Right ventricle myocardium superior (tissue), 1 donor: Measurements from ENCODE around the gene MYL6. TPM values are rescaled to one million over a fixed set of nuclear protein-coding genes. Genes with fewer than 3 reads are reported as not detected.
"Not testable (repeated sequence)": the region's sequence is repeated elsewhere in the genome, so short reads cannot be mapped to it uniquely, and the experiment has no call there.

ENCODE experiments used
- ATAC-seq: fragments of 200-7000 bp; cut with Tn5 transposase; one replicate; pipeline ENCODE4 v1.9.1; 2020; ENCODE audit warnings: mild to moderate bottlenecking; ENCODE audit not compliant: poor library complexity
- DNase-seq: peaks from one replicate; pipeline ENCODE4 v3.0.0-alpha.2; 2020
- intact Hi-C: fragments of 100-400 bp; cut with DNase I; formaldehyde crosslinking; loops from one replicate; pipeline ENCODE4 v1.11.2; 2022
- total RNA-seq: library from RNA; stranded (reverse); fragmentation: NEBNext Ultra II Directional; extraction: Animal tissue kit (Norgen Biotek cat#: 25700); gene quantifications from one replicate; pipeline ENCODE4 v1.2.1, GENCODE V29; 2021
- donor health status: DM: no; HTN: yes; CAD: no; lungs with severe emphysema.

MYL6 gene
- total RNA-seq, 1 donor from 2014 or later, result 513 TPM

GRCh38 chr12:56152756-56153677 is 5.1 kb upstream of the MYL6 start:
- no peak for ATAC-seq
- DNase-seq, result no peak
- intact Hi-C loops, result no loop called here

GRCh38 chr12:56153678-56154065 is 4.5 kb upstream of the MYL6 start:
- DNase-seq (no peak), ATAC-seq (no peak)
- intact Hi-C loops, result no loop called here

GRCh38 chr12:56154246-56154771 is 3.9 kb upstream of the MYL6 start:
- DNase-seq (no peak), ATAC-seq (no peak)
- intact Hi-C loops, result no loop called here

GRCh38 chr12:56154818-56155217 is 3.3 kb upstream of the MYL6 start:
- intact Hi-C loops, result loop anchor here (5.0 kb wide), 1 partner anchor 38 kb away; the partner anchor contains the start of genes RPL41 and ZC3H10
- no peak for ATAC-seq

GRCh38 chr12:56155256-56155845 is 2.8 kb upstream of the MYL6 start:
- intact Hi-C loops, result loop anchor here (5.0 kb wide), 1 partner anchor 38 kb away; the partner anchor contains the start of genes RPL41 and ZC3H10
- DNase-seq (no peak), ATAC-seq (no peak)

More at GRCh38 chr12:56154818-56155217, 3.3 kb upstream of the MYL6 start:
- DNase-seq, result no peak

GRCh38 chr12:56156464-56157200 is 1.5 kb upstream of the MYL6 start:
- DNase-seq, ATAC-seq: not testable (repeated sequence)
- intact Hi-C loops, result loop anchor here (5.0 kb wide), 1 partner anchor 39 kb away; the partner anchor contains the start of genes RPL41 and ZC3H10

- peak; percentile 83 for DNase-seq
- peak; percentile 50 for ATAC-seq
- intact Hi-C loops, result loop anchor here (2.0 to 5.0 kb wide), 2 partner anchors 31 to 40 kb away; partner anchors contain the start of genes RPL41 and ZC3H10
Observed at GRCh38 chr12:56157201-56158028, 744 bp upstream of the MYL6 start.

GRCh38 chr12:56158926-56159461 is 835 bp downstream of the MYL6 start:
- peak; percentile 75 for ATAC-seq
- intact Hi-C loops, result loop anchor here (2.0 to 5.0 kb wide), 2 partner anchors 32 to 42 kb away; partner anchors contain the start of genes RPL41 and ZC3H10
- peak; percentile 92 for DNase-seq

- no peak for ATAC-seq
- no peak for DNase-seq
Observed at GRCh38 chr12:56159482-56160192, 1.5 kb downstream of the MYL6 start.

GRCh38 chr12:56160193-56160763 is 2.1 kb downstream of the MYL6 start:
- DNase-seq (no peak), ATAC-seq (no peak)
- intact Hi-C loops, result no loop called here

More at GRCh38 chr12:56159482-56160192, 1.5 kb downstream of the MYL6 start:
- intact Hi-C loops, result loop anchor here (2.0 to 5.0 kb wide), 2 partner anchors 33 to 42 kb away; partner anchors contain the start of genes RPL41 and ZC3H10

GRCh38 chr12:56160894-56161689 is 2.9 kb downstream of the MYL6 start:
- no peak for ATAC-seq
- DNase-seq, result no peak
- intact Hi-C loops, result no loop called here

GRCh38 chr12:56161690-56162351 is 3.7 kb downstream of the MYL6 start:
- intact Hi-C loops, result no loop called here
- DNase-seq, result no peak
- ATAC-seq, result no peak

GRCh38 chr12:56162468-56163290 is 4.5 kb downstream of the MYL6 start:
- intact Hi-C loops, result no loop called here
- DNase-seq, result no peak
- ATAC-seq, result no peak

GRCh38 chr12:56163533-56164344 is 5.6 kb downstream of the MYL6 start:
- no peak for ATAC-seq
- intact Hi-C loops, result no loop called here

More at GRCh38 chr12:56163533-56164344, 5.6 kb downstream of the MYL6 start:
- DNase-seq, result no peak
